WTC11 (cell line): ENCODE results near the gene FBN3.

Experiments used
- CTCF ChIP-seq: fragments of 200-600 bp; IDR thresholded peaks from 2 replicates; pipeline ENCODE4 v1.8.0; 2022; ENCODE audit warnings: antibody characterized with exemption
- TF ChIP-seq, protein P1 (sequence below): sonication (generic); formaldehyde crosslinking; IDR thresholded peaks from 2 replicates; pipeline ENCODE4 v1.8.0; 2023; ENCODE audit warnings: missing genetic modification reagents
- TF ChIP-seq, protein P2 (sequence below): sonication (generic); formaldehyde crosslinking; IDR thresholded peaks from 2 replicates; pipeline ENCODE4 v1.8.1; 2023; ENCODE audit warnings: mild to moderate bottlenecking, moderate library complexity, missing genetic modification reagents

GRCh38 chr19:8057545-8058270 is 91.7 kb downstream of the FBN3 start:
- TF ChIP-seq CTCF, result no peak
- TF ChIP-seq, protein P1, sequence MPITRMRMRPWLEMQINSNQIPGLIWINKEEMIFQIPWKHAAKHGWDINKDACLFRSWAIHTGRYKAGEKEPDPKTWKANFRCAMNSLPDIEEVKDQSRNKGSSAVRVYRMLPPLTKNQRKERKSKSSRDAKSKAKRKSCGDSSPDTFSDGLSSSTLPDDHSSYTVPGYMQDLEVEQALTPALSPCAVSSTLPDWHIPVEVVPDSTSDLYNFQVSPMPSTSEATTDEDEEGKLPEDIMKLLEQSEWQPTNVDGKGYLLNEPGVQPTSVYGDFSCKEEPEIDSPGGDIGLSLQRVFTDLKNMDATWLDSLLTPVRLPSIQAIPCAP (CRISPR knock-in tag), result no peak
- TF ChIP-seq, protein P2, sequence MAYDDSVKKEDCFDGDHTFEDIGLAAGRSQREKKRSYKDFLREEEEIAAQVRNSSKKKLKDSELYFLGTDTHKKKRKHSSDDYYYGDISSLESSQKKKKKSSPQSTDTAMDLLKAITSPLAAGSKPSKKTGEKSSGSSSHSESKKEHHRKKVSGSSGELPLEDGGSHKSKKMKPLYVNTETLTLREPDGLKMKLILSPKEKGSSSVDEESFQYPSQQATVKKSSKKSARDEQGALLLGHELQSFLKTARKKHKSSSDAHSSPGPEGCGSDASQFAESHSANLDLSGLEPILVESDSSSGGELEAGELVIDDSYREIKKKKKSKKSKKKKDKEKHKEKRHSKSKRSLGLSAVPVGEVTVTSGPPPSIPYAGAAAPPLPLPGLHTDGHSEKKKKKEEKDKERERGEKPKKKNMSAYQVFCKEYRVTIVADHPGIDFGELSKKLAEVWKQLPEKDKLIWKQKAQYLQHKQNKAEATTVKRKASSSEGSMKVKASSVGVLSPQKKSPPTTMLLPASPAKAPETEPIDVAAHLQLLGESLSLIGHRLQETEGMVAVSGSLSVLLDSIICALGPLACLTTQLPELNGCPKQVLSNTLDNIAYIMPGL (CRISPR knock-in tag), result no peak
